Measurements from ENCODE around the gene KLK3. TPM values are rescaled to one million over a fixed set of nuclear protein-coding genes. Genes with fewer than 3 reads are reported as not detected.
"Not testable (repeated sequence)": the region's sequence is repeated elsewhere in the genome, so short reads cannot be mapped to it uniquely, and the experiment has no call there.

KLK3 gene
- not detected for total RNA-seq (ENCODE audit: unreplicated experiment)
- long read RNA-seq: 0 reads

- Mint-ChIP-seq H3K36me3 (ENCODE audit: low read depth, unreplicated experiment) (peaks cover 11% of the 10 kb centered on the region), H3K27ac (ENCODE audit: unreplicated experiment) (no peak within 1 kb of the TSS), H3K4me1 (ENCODE audit: unreplicated experiment) (no peaks in the 10 kb centered on the region), H3K4me3 (ENCODE audit: unreplicated experiment) (no peak within 1 kb of the TSS), H3K27me3 (ENCODE audit: unreplicated experiment) (peaks cover 6% of the 10 kb centered on the region), H3K9me3 (ENCODE audit: unreplicated experiment) (peaks cover 18% of the 10 kb centered on the region)
- no peak for TF ChIP-seq CTCF (IDR thresholded peaks at IDR 0.05; ENCODE audit: unreplicated experiment)
- no peak for DNase-seq (ENCODE audit: low spot score)
Observed at GRCh38 chr19:50854636-50855410, at the start of gene KLK3. KLK3 (plus strand) TSS chr19:50854915; CDS start chr19:50854956, 41 bp downstream.

GRCh38 chr19:50808856-50809255 is 45.9 kb upstream of the KLK3 start:
- Mint-ChIP-seq H3K4me3 (ENCODE audit: unreplicated experiment) (no peak overlapping the region), H3K9me3 (ENCODE audit: unreplicated experiment) (peaks cover 12% of the 10 kb centered on the region), H3K36me3 (ENCODE audit: low read depth, unreplicated experiment) (peaks cover 23% of the 10 kb centered on the region), H3K27ac (ENCODE audit: unreplicated experiment) (no peak overlapping the region), H3K27me3 (ENCODE audit: unreplicated experiment) (peaks cover 15% of the 10 kb centered on the region), H3K4me1 (ENCODE audit: unreplicated experiment) (peaks cover 10% of the 10 kb centered on the region)
- no peak for DNase-seq (ENCODE audit: low spot score)
- no peak for TF ChIP-seq CTCF (IDR thresholded peaks at IDR 0.05; ENCODE audit: unreplicated experiment)

- not testable (repeated sequence) for DNase-seq (ENCODE audit: low spot score); H3K27ac Mint-ChIP-seq (ENCODE audit: unreplicated experiment); H3K4me1 Mint-ChIP-seq (ENCODE audit: unreplicated experiment); H3K4me3 Mint-ChIP-seq (ENCODE audit: unreplicated experiment); H3K27me3 Mint-ChIP-seq (ENCODE audit: unreplicated experiment)
- peaks cover 18% of the 10 kb centered on the region for H3K36me3 Mint-ChIP-seq (ENCODE audit: low read depth, unreplicated experiment)
- H3K9me3 Mint-ChIP-seq (ENCODE audit: unreplicated experiment): peaks cover 17% of the 10 kb centered on the region
Observed at GRCh38 chr19:50811622-50812238, 43.0 kb upstream of the KLK3 start.

DNA sequence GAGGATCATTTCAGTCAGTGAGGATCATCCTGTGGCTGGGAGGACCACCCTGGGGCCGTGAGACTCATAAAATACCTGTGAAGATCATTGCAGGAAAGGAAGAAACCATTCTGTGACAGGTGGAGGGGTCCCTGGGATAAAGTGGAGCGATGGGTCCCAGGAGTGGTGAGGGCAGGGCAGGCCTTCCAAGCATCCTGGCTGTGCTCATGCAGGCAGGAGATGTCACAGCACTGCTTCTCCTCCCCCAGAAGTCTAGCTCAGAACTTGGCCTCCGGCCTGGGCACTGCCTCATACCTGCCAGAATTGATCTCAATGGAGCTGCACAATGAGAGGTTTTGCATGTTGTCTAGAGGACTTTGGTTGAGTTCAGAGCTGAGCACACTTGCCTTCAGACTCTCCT is 42.2 kb upstream of the KLK3 start:
- Mint-ChIP-seq H3K4me3 (ENCODE audit: unreplicated experiment) (peak overlapping the region; percentile 14), H3K27me3 (ENCODE audit: unreplicated experiment) (peaks cover 10% of the 10 kb centered on the region), H3K9me3 (ENCODE audit: unreplicated experiment) (peaks cover 17% of the 10 kb centered on the region), H3K36me3 (ENCODE audit: low read depth, unreplicated experiment) (peaks cover 18% of the 10 kb centered on the region), H3K4me1 (ENCODE audit: unreplicated experiment) (no peaks in the 10 kb centered on the region), H3K27ac (ENCODE audit: unreplicated experiment) (no peak overlapping the region)
- no peak for DNase-seq (ENCODE audit: low spot score)
- TF ChIP-seq CTCF (IDR thresholded peaks at IDR 0.05; ENCODE audit: unreplicated experiment): no peak

DNA sequence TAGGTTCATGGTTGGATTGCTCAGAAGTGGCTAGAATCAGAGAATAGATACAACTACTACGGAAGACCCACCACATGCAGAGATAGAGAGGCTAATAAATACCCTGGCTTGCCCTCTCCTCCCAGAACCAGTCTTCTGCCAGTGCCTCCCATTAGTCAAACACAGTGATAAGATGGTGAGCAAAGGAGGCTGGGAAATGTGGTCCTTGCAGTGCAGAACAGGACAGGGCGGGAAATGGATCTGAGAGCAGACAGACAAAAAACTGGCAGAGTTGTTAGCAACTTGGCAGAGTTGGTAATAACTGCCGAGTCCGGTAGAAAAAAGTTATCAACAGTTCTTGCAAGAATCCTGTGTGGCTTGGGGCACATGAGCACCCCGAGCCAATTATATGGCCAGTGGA is 39.8 kb upstream of the KLK3 start:
- no peak for DNase-seq (ENCODE audit: low spot score)
- peaks cover 17% of the 10 kb centered on the region for H3K9me3 Mint-ChIP-seq (ENCODE audit: unreplicated experiment)
- H3K4me1 Mint-ChIP-seq (ENCODE audit: unreplicated experiment): peaks cover 2% of the 10 kb centered on the region
- peaks cover 18% of the 10 kb centered on the region for H3K36me3 Mint-ChIP-seq (ENCODE audit: low read depth, unreplicated experiment)
- H3K27ac Mint-ChIP-seq (ENCODE audit: unreplicated experiment): no peak overlapping the region
- H3K27me3 Mint-ChIP-seq (ENCODE audit: unreplicated experiment): peaks cover 12% of the 10 kb centered on the region
- TF ChIP-seq CTCF (IDR thresholded peaks at IDR 0.05; ENCODE audit: unreplicated experiment): no peak
- no peak overlapping the region for H3K4me3 Mint-ChIP-seq (ENCODE audit: unreplicated experiment)

Measured in endothelial cell (in vitro differentiated cells).